K562 (cell line): ENCODE measurements around the gene NEMP1. TPM values are rescaled to one million over a fixed set of nuclear protein-coding genes. Genes with fewer than 3 reads are reported as not detected.
A peak's percentile ranks its signal among the peaks of the same experiment; 100 is the strongest.

Experiments
- MTA2 ChIP-seq: fragments of 450-650 bp; IDR thresholded peaks from 2 replicates; pipeline ENCODE4 v1.6.1; 2016; ENCODE audit warnings: low read depth
- polyA plus RNA-seq, 8 experiments: library from polyadenylated mRNA; depleted of rRNA in 4 of 8; stranded (reverse) in 5 of 8; unstranded in 3 of 8; fragments of >200 nt; fragmentation: Nextera tagmentation in 2 of 8; fragmentation: Illumina TruSeq in 1 of 8; extraction: Ambion mirVana in 2 of 8; extraction: Trizol in 1 of 8; gene quantifications; 2 replicates each; pipeline versions ENCODE4 v1.2.1 to v1.2.3, GENCODE V29; 2011 to 2014; ENCODE audit warnings: inconsistent platforms in 1 of 8, missing spikeins in 1 of 8
- total RNA-seq, 7 experiments: library from RNA; depleted of rRNA in 6 of 7; stranded (reverse); fragments of >200 nt in 6 of 7; fragmentation: Illumina TruSeq in 2 of 7; extraction: Trizol in 2 of 7; gene quantifications; 2 replicates each; pipeline versions ENCODE4 v1.2.1 to v1.2.3, GENCODE V29; 2011 to 2021; ENCODE audit warnings: low replicate concordance in 1 of 7
- TF ChIP-seq, protein P1 (sequence below): fragments of 250-450 bp; sonication (Bioruptor Pico); IDR thresholded peaks from 2 replicates; pipeline ENCODE4 v1.4.0; 2020
- TF ChIP-seq, protein P2 (sequence below): IDR thresholded peaks from 3 replicates; pipeline ENCODE4 v1.6.1; 2011; ENCODE audit warnings: borderline replicate concordance, mild to moderate bottlenecking, moderate library complexity; ENCODE audit not compliant: insufficient read length; ENCODE audit errors: extremely low read depth

The NEMP1 gene
- total and polyA plus RNA-seq, 9 of the 15 experiments (the other 6 are each of a cell fraction or from before 2014, with no cell fraction given), result 9.5 to 82.2 (median 41.2) TPM

DNA sequence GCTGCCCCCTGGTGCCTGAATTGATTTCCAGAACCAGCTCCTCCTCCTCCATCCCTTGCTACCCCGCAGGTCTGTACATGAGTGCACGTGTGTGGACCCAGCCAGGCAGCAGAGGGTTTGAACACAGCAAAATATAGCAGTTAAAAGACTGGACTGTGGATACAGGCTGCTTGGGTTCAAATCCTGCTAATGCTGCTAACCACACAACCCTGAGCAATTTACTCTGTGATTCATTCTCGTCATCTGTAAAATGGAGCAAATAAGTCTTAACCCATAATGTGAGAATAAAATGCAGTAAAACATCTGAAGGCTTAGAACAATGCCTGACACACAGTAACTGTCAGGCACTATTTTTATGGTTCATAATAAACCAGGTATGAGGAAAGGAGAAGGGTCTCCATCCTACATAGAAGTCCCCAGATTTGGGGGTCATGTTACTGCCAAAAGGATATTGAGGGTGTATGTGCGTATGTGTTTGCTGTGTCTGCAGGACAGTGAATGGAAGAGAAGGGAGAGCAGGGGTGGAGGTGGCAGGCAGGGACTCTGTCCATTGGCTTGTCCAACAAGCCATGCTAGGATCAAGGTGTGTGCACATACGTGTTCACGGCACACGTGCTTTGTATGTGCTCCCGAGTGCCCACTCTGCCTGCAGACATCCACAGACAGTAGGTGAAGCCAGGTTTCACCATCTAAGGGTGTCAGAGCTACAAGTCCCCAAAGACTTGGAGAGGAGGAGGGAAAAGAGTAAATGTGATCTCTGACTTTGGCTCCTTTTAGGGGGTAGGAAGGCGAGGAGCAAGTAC is 34.1 kb upstream of the NEMP1 start (continued):
- TF ChIP-seq, protein P1, sequence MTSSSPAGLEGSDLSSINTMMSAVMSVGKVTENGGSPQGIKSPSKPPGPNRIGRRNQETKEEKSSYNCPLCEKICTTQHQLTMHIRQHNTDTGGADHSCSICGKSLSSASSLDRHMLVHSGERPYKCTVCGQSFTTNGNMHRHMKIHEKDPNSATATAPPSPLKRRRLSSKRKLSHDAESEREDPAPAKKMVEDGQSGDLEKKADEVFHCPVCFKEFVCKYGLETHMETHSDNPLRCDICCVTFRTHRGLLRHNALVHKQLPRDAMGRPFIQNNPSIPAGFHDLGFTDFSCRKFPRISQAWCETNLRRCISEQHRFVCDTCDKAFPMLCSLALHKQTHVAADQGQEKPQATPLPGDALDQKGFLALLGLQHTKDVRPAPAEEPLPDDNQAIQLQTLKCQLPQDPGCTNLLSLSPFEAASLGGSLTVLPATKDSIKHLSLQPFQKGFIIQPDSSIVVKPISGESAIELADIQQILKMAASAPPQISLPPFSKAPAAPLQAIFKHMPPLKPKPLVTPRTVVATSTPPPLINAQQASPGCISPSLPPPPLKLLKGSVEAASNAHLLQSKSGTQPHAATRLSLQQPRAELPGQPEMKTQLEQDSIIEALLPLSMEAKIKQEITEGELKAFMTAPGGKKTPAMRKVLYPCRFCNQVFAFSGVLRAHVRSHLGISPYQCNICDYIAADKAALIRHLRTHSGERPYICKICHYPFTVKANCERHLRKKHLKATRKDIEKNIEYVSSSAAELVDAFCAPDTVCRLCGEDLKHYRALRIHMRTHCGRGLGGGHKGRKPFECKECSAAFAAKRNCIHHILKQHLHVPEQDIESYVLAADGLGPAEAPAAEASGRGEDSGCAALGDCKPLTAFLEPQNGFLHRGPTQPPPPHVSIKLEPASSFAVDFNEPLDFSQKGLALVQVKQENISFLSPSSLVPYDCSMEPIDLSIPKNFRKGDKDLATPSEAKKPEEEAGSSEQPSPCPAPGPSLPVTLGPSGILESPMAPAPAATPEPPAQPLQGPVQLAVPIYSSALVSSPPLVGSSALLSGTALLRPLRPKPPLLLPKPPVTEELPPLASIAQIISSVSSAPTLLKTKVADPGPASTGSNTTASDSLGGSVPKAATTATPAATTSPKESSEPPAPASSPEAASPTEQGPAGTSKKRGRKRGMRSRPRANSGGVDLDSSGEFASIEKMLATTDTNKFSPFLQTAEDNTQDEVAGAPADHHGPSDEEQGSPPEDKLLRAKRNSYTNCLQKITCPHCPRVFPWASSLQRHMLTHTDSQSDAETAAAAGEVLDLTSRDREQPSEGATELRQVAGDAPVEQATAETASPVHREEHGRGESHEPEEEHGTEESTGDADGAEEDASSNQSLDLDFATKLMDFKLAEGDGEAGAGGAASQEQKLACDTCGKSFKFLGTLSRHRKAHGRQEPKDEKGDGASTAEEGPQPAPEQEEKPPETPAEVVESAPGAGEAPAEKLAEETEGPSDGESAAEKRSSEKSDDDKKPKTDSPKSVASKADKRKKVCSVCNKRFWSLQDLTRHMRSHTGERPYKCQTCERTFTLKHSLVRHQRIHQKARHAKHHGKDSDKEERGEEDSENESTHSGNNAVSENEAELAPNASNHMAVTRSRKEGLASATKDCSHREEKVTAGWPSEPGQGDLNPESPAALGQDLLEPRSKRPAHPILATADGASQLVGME (CRISPR knock-in tag), result 0 out of 2 replicates have a peak, but pooled peaks have one; percentile 32
- TF ChIP-seq MTA2, result no peak
- TF ChIP-seq, protein P2, sequence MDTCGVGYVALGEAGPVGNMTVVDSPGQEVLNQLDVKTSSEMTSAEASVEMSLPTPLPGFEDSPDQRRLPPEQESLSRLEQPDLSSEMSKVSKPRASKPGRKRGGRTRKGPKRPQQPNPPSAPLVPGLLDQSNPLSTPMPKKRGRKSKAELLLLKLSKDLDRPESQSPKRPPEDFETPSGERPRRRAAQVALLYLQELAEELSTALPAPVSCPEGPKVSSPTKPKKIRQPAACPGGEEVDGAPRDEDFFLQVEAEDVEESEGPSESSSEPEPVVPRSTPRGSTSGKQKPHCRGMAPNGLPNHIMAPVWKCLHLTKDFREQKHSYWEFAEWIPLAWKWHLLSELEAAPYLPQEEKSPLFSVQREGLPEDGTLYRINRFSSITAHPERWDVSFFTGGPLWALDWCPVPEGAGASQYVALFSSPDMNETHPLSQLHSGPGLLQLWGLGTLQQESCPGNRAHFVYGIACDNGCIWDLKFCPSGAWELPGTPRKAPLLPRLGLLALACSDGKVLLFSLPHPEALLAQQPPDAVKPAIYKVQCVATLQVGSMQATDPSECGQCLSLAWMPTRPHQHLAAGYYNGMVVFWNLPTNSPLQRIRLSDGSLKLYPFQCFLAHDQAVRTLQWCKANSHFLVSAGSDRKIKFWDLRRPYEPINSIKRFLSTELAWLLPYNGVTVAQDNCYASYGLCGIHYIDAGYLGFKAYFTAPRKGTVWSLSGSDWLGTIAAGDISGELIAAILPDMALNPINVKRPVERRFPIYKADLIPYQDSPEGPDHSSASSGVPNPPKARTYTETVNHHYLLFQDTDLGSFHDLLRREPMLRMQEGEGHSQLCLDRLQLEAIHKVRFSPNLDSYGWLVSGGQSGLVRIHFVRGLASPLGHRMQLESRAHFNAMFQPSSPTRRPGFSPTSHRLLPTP, result no peak
